ENCODE measurements around the gene GTF2A2.
A peak's percentile ranks its signal among the peaks of the same experiment; 100 is the strongest.
"Not testable (repeated sequence)": the region's sequence is repeated elsewhere in the genome, so short reads cannot be mapped to it uniquely, and the experiment has no call there.

GTF2A2 gene, protein sequence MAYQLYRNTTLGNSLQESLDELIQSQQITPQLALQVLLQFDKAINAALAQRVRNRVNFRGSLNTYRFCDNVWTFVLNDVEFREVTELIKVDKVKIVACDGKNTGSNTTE

DNA sequence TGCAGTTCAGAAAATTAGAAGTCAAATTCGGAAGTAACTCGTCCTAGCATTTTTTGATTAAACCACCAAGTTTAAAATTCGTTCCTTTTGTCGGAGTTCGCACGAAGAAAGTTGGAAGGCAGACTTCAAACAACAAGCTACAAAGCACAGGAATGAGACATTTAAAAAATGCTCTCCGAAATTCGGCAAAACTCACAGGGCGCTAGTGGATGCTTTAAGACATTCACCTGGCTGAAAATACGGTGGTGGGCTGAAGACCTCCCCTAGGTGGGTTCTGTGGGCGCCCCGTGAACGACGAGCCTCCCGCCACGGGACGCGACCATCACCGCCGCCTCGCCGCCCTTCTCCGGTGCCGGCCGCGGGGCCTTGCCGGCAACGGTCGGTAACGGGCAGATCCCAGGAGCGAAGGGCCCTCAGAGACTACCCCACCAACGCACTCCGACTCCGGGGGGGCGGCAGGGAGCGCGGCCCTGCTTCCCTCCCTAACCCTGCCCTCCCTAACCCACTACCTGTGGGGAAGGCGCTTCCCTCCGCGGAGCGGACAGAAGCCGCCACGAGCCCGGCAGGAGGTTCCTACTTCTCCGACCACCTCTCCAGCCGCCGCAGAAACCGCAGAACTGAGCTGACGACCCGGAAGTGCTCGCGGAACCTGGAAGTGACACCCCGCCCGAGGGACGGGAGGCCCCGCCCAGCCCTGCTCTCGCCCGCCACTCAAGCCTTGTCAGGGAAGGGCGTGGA is at the start of gene GTF2A2:
TSS of gene GTF2A2 (minus strand) at position 619 of the 738 bp plus-strand sequence. CDS start 5,238 bp downstream, outside the sequence.
- peak; percentile 91 to 96 for DNase-seq

DNA sequence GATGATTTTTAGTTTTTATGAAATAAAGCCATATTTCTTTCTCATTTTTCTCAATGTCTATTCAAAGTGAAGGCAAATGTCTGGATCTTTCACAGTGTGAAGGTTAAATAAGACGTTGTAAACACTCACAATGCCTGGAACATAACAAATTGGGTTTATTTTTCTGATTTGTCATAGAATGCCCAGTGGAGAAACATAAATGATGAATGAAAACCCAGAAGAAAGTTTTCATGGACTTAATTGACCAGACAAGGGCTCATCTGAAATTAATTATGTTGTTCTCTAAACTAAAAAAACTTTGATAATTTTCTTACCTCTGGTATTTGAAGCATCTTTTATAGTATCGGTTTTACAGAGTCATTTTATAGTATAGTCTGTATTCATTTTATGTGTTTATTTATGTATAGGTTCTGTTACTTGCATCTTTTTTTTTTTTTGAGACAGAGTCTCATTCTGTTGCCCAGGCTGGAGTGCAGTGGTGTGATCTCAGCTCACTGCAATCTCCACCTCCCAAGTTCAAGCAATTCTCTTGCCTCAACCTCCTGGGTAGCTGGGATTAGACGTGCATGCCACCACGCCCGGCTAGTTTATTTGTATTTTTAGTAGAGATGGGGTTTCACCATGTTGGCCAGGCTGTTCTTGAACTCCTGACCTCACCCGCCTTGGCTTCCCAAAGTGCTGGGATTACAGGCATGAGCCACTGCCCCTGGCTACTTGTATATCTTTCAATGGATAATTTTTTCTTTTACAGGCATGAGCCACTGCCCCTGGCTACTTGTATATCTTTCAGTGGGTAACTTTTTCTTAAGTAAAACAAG is 46.9 kb upstream of the GTF2A2 start:
- DNase-seq = no peak

- DNase-seq = no peak
Observed at GRCh38 chr15:59702351-59702750, 45.0 kb upstream of the GTF2A2 start.

DNA sequence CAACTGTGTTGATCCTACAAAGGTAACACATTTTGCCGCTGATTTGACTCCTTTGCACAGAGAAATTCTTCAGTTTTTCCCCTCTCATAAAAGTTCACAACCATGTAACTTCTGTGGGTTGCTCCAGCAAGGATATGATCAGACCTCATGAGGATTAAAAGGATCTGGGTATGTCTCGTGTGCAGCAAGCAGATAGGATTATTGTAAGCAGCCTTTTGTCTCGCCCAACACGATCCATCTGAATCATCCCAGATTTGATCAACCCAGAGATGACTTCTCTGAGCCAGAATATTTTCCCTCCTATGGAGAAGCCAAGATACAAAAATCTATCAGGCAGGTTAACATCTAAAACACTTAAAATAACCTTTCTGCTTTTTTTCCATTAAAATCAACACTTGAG is 44.6 kb upstream of the GTF2A2 start:
- no peak for DNase-seq

DNA sequence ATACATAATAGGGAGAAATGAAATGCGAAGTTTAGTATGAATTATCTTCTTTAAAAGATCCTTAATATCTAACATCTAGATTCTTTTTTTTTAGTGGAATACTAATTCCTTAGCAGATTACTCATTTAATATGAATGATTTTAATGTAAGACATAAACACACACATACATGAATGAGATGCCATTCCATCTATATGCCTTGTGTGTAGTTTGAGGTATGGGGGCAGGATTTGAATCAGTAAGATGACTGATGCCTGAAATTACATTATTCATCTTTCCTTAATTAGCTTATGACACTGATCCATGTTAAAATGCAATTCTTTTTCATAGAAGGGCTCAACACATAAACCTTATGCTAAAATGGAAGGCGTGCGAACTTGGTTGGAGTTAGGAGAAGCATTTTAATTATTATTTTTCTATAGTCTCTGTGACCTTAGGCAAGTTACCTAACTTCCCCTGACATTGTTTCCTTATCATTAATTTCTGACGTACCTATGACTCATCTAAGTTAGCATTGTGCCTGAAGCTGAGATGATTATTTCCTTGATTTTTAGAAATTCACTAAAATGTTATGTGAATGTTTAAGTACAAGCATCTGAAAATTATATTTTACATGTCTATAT is 42.6 kb upstream of the GTF2A2 start:
- no peak for DNase-seq

DNA sequence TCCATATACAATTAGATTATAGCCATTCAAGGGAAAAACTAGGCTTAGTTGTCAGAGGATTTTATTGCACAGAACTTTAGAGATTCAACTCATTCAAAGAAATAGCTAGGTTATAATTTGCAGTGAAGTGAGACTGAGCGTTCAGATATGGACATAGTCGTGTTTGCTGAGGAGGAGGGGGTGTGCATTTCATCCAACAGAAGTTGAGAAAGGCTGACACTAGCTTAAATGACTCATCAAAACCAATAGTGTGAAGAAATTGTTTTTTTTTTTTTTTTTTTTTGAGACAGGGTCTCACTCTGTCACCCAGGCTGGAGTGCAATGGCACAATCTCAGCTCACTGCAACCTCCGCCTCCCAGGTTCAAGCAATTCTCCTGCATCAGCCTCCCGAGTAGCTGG is 40.8 kb upstream of the GTF2A2 start:
- not testable (repeated sequence) for DNase-seq

GRCh38 chr15:59696332-59696731 is 39.0 kb upstream of the GTF2A2 start:
- no peak for DNase-seq

DNA sequence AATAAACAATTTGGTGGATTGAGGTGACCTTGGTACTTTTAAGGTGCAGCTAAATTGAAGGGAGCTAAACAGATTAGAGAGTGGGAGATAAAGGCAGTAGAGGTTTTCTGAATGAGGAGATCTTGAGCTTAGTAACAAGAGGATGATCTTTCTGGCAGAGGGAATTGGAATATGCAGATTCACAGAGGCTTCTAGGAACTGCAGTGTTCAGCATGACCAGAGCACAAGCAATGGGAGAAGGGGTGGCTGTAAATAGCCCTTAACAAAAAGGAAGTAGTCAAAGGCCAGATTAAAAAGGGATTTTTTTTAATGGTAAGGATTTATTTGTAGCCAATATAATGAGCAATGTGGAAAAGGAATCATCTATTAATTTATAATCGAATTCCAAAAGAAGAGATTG is 37.5 kb upstream of the GTF2A2 start:
- no peak for DNase-seq

- peak in 1 of 2 donors; percentile 63 for DNase-seq
Observed at GRCh38 chr15:59691194-59691805, 34.0 kb upstream of the GTF2A2 start.

GRCh38 chr15:59689626-59690236 is 32.4 kb upstream of the GTF2A2 start:
- peak in 1 of 2 donors; percentile 31 for DNase-seq

DNA sequence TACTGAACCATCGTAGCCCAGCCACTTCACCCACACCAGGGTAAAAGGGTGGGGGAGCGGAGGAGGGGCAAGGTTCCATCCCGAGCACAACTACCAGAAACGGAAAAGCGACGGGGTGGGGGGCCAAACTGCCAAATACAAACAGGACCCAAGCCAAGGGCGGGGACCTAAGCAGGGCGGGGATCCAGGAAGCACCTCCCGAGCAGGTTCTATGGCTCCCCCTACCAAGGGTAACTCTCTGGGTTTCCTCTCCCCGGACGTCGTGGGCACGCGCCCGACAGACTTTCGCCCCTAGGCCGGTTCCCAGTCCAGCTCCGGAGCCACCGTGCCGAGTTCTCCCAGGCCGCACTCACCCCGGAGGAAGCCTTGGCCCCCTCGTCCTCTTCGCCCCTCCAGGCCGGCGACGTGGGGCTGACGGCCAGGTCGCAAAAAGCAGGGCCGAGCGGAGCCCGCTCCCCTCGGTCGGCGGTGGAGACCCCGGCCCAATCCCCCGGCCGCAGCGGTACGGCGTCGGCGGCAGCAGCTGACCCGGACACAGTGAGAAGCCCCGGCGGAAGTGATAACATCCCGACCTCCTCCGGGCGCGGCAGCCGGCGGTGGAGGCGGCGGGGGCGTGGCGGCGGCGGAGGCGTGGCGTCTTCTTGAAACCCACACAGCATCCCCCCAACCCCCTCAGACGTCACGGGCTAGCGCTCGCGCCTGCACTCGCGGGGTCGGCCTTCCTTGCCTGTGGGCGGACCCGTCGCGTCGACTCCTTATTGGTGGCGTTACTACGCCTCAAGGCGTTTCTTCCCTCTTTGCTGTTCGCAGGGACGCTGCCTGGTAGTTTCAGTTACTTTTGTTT is 31.7 kb upstream of the GTF2A2 start, which contains the start of gene BNIP2:
TSS of gene BNIP2 (minus strand) at position 539 of the 844 bp plus-strand sequence. CDS start 6,863 bp downstream, outside the sequence.
- peak; percentile 83 to 95 for DNase-seq

- DNase-seq = no peak
Observed at GRCh38 chr15:59688423-59688781, 31.1 kb upstream of the GTF2A2 start.

GRCh38 chr15:59687836-59688235 is 30.5 kb upstream of the GTF2A2 start:
- no peak for DNase-seq

GRCh38 chr15:59686389-59686788 is 29.1 kb upstream of the GTF2A2 start:
- DNase-seq = no peak

GRCh38 chr15:59685737-59686297 is 28.5 kb upstream of the GTF2A2 start:
- DNase-seq = no peak

DNA sequence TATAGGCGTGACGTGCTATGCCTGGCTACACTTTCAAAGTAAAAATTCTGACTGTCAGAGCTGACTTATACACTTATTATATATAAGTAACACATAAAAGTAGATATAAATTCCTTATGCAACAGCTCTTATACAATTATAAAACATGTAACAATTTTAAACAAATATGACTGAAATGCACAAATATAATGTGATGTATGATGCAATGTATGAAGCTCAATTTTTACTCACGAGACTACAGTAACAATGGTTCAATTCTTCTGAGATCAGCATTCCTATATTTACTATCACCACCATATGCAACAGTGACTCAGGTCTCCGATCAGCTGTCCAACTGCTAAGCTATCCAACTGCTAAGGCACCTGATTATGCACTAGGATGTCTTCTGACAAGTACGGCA is 23.6 kb upstream of the GTF2A2 start:
- no peak for DNase-seq

GRCh38 chr15:59680346-59680745 is 23.0 kb upstream of the GTF2A2 start:
- no peak for DNase-seq

GRCh38 chr15:59678620-59679019 is 21.3 kb upstream of the GTF2A2 start:
- no peak for DNase-seq

DNA sequence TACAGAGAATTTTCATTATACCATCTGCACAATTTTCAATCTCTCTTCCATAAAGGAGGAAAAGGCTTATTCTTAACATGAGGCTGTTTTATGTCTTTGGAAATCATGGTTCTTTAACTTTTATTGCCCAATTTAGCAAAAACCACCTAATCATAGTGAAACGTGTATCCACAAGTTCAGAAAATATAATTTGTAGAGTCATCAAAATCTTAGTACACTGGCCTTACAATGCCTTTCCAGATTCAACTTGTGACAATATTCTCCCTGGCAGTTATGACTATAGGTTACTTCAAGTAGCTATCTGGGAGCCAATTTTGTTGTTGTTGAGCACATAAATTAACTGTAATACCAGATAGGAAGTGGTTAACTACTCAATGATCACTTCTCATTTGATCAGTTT is 20.9 kb upstream of the GTF2A2 start:
- no peak for DNase-seq

GRCh38 chr15:59676565-59676964 is 19.2 kb upstream of the GTF2A2 start:
- no peak for DNase-seq

DNA sequence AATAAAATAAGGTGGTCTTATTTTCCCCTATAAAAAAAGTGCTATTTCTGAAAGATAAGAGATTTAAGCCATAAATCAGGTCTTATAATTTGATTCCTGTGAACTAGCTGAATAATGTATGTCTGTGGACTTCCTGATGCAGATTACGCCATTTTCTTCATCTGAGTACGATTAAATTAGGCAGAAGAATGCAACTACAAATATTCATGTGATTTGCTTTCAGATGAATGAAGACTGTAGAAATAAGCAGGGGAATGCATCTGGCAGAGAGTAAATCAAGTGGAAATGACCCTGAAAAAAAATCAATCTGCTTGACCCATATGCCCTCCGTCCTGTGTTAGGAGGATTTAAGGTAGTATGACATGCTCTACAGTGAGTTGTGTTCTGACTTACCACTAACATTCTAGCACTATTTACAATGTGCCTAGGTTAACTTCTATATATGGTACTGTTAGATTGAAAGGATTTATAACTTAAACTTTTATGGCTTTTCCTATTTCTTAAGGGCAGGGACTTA is 17.1 kb upstream of the GTF2A2 start:
- DNase-seq = no peak
